Measurements from ENCODE around the gene SHOX.

DNA sequence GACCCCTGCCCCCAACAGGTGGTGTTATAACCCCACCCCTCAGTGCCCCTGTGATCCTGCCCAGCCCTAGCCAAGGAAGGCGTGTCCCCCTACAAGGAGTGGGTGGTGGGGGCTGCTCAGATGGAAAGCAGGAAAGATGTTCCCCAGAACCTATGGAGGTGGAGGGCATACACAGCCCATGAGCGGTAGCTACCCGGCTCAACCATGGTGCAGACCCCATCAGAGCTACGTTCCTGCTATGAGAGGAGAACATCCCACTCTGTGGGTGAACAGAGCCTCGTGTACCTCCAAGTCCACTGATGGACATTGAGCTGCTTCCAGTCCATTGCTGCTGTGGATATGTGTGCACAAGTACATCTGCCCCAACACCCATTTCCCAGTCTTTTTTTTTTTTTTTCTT lies 71.1 kb downstream of the SHOX start:
- TF ChIP-seq EZH2 (IDR thresholded peaks at IDR 0.05) (no peak), POLR2AphosphoS5 (IDR thresholded peaks at IDR 0.05; ENCODE audit: borderline replicate concordance, low read depth, low read length) (no peak)

Measured in SK-N-MC (cell line).